GM19452 (cell line): ENCODE data around the gene BAX.

Source experiments
- ATAC-seq: cut with Tn5 transposase; IDR thresholded peaks from one replicate; pipeline ENCODE4 v1.9.1; 2021; ENCODE audit not compliant: unreplicated experiment

The BAX gene

GRCh38 chr19:49011194-49011593, 56.5 kb downstream of the BAX start:
- ATAC-seq, result no peak
